HG03039 (cell line): ENCODE data around the gene SMAD9.

Source experiments
- ATAC-seq: cut with Tn5 transposase; IDR thresholded peaks from one replicate; pipeline ENCODE4 v1.9.1; 2021; ENCODE audit warnings: mild to moderate bottlenecking, moderate library complexity; ENCODE audit not compliant: unreplicated experiment

Gene SMAD9

DNA sequence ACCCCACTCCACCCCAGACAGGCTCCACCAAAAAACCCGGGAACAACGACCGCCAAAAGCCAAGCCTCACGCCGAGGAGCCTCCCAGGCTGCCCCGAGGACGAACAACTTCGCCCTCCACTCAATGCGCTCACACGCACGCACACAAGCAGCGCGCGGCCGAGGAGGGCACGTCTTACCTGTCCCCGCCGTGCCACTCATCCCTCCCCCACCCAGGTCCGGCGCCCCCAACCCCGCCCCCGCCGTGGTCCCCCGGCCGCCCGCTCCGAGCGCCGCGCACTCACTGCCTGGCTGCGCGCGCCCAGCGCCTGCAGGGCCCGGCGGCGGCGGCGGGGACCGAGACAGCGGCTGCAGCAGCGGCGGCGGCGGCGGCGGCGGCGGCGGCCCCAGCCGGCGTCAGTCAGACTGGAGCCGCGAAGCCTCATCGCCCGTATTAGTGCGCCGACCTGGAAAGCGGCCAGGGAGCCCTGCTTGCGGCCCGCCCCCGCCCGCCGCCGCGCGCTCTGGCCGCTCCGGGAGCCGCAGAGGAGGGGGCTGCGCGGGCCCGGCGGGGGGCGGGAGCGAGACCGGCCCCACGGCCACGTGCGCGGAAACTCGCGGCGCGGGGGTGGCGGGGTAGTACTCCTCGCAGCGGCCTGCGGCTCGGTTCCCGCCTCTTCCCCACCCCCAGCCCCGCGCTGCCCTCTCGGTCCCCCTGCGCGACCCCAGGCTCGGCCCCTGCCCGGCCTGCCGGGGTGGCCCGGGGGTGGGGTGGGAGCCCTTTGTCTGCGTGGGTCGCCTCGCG lies at the start of gene SMAD9:
TSS of gene SMAD9 (minus strand) at position 406 of the 783 bp plus-strand sequence. CDS start 40,549 bp downstream, outside the sequence.
- peak; percentile 49 for ATAC-seq

- ATAC-seq, result no peak
Observed at GRCh38 chr13:36966404-36966803, 46.4 kb upstream of the SMAD9 start.

DNA sequence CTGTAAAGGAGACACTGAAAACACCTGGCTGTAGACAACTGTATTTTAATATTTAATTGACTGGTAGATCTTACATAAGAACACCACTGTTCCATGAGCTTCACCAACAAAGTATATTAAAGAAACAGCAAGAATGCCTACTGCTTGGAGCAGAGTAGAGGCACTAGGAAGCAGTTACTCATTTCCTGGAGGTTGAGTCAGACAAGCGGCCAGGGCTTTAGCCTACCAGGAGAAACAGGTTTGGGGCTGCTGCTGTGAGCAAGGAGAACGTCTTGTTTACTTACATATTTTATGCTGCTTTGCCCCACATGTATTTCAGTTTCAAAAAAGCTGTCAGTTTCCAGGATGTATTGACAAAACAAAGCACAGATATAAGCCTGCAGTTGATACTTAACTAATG lies 45.7 kb upstream of the SMAD9 start:
- ATAC-seq, result no peak

DNA sequence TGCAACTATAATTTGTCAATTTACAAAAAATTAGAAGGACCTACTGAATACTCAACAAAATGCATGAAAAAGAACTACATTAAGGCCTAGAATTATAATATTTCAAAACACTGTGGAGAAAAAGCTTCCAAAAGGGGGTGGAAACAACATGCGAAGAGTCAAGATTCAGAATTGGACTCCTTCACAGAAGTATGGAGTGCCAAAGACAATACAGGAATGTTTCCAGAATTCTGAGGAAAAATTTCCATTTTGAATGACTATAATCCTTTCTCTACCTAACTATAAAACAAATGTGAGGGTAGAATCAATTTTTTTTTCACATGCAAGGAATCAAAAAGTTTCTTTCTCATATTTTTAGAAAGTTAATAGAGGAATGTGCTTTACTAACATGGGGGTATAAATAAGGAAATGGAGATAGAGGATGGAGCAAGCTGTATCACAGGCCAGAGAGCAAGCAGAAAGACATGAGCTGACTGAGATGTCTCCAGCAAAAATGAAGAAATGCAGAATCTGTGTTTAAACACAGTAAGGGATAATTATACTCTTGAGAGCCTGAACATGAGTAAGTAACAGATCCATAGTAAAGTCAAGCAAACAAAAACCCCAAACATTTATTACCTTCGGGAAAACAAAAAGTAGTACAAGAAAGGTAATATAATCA lies 39.5 kb upstream of the SMAD9 start:
- no peak for ATAC-seq

- no peak for ATAC-seq
Observed at GRCh38 chr13:36954542-36954941, 34.5 kb upstream of the SMAD9 start.

DNA sequence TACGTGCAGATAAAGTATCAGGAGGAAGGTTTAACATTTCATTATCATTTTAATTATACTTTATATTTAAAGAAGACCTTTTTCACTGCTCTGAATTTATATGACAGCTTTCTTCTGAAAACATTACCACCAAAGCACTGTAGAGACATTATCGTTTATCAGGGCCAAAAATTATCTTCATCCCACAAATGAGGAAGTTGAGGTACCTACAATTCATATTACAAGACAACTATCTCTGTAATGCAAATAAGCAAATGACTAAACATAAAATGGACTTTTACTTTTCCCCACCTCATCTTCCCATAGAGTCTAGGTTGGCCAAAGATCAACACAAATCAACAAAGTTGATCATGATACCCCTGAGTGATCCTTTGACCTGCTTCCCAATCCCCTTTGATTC lies 30.9 kb upstream of the SMAD9 start:
- no peak for ATAC-seq

- no peak for ATAC-seq
Observed at GRCh38 chr13:36950330-36950729, 30.3 kb upstream of the SMAD9 start.

- no peak for ATAC-seq
Observed at GRCh38 chr13:36945078-36945477, 25.0 kb upstream of the SMAD9 start.

DNA sequence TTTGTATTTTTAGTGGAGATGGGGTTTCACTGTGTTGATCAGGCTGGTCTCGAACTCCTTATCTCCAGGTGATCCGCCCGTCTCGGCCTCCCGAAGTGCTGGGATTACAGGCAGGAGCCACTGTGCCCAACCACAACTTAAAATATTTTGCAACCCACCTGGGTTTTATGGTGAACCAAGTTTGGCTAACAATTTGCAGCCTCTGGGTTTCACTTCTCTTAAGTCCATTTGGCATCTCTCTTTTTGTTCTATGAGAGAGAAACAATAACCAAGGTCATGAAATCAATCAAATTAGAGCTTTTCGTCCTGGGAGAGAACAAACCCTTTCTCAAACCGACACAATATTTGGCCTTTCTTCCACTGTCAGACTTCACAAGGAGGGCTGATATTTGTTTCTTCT lies 5.6 kb upstream of the SMAD9 start:
- ATAC-seq, result no peak

DNA sequence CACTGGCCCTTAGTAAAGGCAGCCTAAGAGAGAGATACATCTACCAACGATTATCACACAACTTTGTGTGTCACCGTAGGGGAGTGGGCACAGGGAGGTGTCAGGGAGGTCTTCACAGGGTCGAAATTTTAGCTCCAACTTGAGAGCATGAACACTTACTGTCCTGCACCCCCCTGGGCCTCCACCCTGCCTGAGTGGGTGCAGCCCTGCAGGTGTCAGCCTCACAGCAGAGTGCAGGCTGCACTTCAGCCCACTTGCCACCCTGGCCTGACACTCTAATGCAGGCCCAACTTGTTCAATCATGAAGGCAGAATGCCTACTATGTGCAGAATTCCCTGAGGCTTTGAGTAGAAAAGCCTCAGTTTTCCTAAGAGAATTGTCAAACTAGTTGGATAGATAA lies 4.0 kb upstream of the SMAD9 start:
- ATAC-seq, result no peak

DNA sequence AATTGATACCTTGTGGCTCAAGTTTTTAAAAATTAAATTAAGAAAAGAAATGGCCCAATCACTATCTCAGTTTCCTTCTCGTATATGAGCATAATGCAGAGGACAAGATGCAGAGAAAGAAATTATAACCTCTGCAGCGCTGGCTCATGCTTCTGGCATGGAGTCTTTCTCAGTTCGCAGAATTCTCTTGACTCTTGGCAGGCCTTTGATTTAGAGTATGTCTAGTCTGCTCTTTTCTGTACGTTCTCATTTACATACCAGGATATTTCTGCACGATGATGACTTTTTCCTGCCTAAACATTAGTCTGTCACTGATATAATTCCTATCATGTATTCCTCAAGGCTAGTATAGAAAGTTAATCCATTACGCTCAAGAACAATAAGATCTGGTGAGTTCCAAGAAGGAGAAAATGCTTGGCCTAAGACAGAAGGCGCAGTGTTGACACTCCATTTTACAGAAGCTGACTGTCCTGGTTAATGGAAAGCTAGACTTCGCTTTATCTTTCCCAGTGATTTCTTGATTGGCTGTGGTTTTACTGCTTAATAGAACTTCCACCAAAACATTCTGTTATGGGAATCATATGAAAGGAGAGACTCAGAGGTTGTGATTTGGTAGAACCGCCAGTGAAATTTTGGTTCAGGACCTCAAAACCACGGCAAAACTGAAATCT lies 1.7 kb upstream of the SMAD9 start:
- ATAC-seq, result no peak

GRCh38 chr13:36920616-36921185 lies 663 bp upstream of the SMAD9 start:
- ATAC-seq, result no peak

DNA sequence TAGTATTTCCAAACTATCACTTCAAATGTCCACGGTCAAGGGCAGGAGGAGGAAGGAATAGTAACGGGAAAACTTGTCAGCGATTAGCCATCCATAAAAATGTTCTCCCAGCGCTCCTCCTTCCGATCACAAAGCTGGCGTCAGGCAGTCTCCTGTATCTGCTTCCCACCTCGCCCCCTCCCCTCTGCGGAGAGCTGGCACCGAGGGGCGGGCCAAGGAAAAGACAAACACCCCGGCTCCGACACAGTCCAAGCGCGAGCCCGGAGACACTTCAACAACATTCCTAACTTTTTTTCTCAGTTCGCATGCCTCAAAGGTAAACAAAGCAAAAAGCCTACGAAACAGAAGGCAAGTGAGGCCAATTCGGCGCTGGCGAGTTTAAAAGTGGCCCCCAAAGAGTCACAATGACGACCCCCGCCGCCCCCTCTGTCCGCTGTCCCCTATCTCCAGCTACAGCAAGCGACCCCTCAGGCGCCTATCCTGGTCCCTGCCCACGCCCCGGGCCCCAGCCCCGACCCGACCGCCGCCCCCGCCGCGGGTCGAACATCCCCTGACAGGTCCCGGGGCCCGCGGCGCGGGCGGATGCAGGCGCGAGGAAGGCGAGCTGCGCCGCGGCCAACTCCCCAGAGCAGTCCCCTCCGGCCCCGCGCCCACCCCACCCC lies 736 bp downstream of the SMAD9 start:
- peak; percentile 18 for ATAC-seq

DNA sequence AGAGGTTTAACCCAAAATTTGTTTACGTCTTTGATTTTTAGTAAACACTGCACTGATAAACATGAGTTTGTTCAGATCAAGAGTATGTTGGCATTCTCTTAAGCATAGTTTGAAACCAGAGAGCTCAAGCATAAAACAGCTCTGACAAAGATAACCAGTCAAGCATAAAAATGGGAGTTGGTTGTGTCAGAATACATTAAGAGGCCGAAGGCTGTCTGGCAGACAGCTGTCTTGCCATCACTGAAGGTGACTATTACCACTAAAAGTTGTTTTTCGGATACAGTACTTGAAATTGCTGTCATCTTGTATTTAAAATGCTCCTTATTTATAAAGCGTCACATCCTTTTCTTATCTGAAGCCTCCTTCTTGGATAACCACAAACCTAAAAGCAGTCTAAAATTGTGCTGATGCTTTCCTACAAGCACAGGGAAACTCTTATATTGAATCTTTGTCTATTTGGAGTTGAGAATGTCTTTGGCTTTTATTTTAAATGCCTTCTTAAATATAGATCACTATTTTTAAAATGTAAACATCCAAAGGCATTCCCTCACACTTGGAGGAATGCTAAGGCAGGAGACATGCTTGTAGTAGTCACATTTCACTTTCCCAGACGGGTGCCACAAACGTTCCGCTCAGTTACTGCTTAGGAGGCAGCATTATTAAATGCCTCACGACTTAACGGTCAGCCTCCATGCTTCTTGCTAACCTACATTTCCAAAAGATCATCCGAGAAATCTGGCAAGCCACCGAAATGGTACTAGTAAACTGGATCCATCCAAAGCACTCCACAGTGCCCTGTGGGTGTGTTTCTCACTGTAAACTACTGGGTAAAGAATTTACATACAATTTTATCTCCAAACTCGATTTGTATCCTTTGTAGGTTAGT lies 1.5 kb downstream of the SMAD9 start:
- ATAC-seq, result no peak

DNA sequence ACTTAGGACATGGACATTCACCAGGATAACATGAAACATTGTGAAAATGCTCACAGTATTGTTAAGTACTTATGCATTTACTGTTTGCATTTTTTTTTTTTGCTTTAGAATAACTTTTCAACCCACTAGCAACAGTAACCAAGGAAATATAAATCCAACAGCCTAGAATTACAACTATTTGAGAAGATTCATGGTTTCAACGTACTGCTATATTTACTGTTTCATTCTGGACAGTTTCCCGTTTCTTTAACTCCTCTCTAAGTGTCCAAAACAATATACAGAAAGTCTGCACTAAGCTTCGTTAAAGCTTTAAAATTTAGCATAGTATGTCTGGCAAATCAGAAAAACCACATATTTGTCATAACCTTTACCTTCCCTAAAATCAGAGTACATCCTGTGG lies 2.7 kb downstream of the SMAD9 start:
- ATAC-seq, result no peak

DNA sequence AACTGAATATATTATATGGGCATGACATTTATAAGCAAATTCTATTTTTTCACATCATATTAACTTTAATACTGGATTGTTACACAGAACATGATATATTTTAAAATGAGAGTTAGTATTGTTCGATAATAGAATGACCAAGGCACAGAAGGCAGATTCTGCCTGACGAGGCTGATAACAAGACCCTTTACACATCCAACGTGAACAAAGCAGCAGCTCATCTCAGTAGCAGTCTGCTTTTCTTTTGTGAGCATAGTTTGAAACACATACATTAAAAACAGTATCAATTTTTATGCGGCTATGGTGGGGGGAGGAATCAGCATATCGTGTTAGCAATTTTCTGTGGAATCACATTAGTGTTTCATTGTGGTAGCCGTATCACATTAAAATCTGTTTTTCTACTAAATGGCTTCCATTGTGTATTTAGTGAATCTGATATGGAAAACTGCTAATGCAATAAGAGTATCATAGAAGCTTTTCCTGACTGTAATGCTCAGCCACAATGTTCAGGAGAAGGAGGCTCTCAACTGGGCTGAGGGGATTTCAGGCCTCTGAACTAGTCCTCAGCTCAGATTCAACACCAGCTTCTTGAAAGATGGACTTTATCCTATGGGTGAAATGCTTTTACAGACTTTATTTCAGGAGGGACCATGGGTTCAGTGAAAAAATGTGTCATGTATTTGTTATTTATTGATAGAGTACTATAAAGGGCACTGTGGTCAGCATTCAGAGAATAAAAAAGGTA lies 4.0 kb downstream of the SMAD9 start:
- no peak for ATAC-seq

GRCh38 chr13:36915106-36915505 lies 4.9 kb downstream of the SMAD9 start:
- ATAC-seq, result no peak

- no peak for ATAC-seq
Observed at GRCh38 chr13:36914648-36915047, 5.4 kb downstream of the SMAD9 start.

DNA sequence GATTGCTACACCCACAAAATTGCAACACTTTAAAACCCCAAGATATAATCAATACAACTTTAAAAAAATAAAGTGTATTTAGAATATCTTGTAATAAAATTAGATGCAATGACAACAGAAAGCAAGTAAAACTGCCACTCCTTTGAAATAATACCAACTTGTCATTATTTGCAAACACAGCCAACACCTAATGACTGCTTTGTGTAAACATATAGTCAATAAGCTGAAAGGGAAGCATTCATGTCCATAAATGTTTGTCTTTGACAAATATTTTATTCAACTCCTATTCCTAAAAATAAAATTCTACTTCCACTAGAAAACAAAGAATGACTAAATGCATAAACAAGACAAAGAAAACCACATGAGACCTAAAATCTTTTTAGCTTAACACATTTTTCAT lies 6.6 kb downstream of the SMAD9 start:
- ATAC-seq, result no peak
